ENCODE results near the gene FREY1.
A peak's percentile ranks its signal among the peaks of the same experiment; 100 is the strongest.

Gene FREY1

DNA sequence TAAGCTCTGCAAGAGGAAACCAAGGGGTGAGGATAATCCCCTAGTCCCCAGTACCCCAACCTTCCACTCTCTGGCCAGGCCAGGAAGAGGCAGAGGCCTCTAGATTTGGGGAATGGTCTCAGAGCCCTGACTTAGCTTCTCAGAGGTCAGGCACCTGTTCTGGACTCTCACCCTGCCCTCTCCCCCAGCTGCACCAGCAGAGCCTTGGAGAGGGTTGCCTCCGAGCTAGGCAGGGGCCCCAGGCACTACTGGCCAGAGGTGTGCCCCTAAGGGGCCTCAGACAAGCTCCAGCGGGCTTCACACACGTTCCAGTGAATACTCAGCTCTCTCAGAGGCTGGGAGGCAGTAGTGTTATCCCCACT, 8.0 kb downstream of the FREY1 start:
- DNase-seq: no peak
- TF ChIP-seq, protein P1, sequence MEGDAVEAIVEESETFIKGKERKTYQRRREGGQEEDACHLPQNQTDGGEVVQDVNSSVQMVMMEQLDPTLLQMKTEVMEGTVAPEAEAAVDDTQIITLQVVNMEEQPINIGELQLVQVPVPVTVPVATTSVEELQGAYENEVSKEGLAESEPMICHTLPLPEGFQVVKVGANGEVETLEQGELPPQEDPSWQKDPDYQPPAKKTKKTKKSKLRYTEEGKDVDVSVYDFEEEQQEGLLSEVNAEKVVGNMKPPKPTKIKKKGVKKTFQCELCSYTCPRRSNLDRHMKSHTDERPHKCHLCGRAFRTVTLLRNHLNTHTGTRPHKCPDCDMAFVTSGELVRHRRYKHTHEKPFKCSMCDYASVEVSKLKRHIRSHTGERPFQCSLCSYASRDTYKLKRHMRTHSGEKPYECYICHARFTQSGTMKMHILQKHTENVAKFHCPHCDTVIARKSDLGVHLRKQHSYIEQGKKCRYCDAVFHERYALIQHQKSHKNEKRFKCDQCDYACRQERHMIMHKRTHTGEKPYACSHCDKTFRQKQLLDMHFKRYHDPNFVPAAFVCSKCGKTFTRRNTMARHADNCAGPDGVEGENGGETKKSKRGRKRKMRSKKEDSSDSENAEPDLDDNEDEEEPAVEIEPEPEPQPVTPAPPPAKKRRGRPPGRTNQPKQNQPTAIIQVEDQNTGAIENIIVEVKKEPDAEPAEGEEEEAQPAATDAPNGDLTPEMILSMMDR (IDR thresholded peaks at IDR 0.05; ENCODE audit: low read depth, low read length): no peak
- peak overlapping the region; percentile 98 for H3K27ac ChIP-seq

DNA sequence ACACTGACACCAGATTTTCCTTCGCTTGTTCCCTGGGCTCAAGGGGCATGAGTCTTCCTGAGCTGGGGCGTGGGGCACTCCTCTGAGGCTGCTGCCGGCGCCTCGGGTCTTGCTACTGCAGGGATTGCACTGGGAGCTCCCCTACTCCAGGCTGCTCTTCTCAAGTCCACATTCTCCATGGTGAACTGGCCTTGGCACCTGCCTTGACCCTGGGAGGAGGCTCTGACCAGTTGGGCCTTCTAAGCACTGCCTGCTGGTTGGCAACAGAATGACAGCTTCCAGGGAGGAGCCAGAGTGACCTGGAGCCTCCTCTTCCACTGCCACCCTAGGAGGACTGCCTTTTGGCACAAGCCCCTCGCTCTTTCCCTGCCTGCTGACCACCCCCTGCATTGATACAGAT, 9.5 kb downstream of the FREY1 start:
- no peak for DNase-seq
- H3K27me3 ChIP-seq (ENCODE audit: insufficient read depth, low read depth, severe bottlenecking): no peaks in the 10 kb centered on the region
- H3K36me3 ChIP-seq: peaks cover 17% of the 10 kb centered on the region
- peak overlapping the region; percentile 98 for H3K27ac ChIP-seq
- H3K9me3 ChIP-seq (ENCODE audit: severe bottlenecking): no peaks in the 10 kb centered on the region
- TF ChIP-seq, protein P1 (IDR thresholded peaks at IDR 0.05; ENCODE audit: low read depth, low read length): peak; percentile 39; the same call in 1 of the 2 replicates
- no peak overlapping the region for H3K4me3 ChIP-seq (ENCODE audit: low read depth, low read length)

More for the DNA sequence above, 8.0 kb downstream of the FREY1 start:
- Histone ChIP-seq H3K4me3 (ENCODE audit: low read depth, low read length) (peak overlapping the region; percentile 27), H3K36me3 (peaks cover 32% of the 10 kb centered on the region), H3K27me3 (ENCODE audit: insufficient read depth, low read depth, severe bottlenecking) (no peaks in the 10 kb centered on the region), H3K9me3 (ENCODE audit: severe bottlenecking) (no peaks in the 10 kb centered on the region)

DNA sequence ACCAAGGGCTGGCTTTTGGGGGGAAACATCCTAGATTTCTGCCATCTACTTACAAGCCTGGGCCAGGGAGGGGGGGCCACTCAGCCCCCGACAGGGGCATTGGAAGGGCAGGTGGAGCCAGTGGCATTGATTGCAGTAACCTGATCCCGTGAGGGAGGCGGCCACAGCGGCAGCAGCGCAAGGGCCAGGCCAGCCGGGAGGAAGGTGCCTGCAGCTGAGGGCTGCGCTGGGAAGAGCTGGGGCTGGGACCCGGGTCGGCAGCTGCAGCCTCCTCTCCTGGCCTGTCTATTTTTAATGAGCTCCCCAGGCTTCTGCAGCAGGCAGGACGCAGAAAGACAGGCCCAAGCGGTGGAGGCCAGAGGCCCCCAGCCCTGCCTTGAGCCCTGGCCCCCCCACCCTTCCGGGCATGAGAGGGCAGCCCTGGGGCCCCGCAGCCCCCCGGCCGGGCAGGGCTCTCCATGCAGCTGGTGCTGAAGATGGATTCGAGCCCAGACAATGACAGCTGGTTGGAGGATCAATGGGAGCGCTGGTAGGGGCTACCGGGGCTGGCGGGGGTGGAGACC, 10.6 kb downstream of the FREY1 start:
- DNase-seq: peak; percentile 76
- Histone ChIP-seq H3K9me3 (ENCODE audit: severe bottlenecking) (no peaks in the 10 kb centered on the region), H3K36me3 (peaks cover 7% of the 10 kb centered on the region), H3K4me3 (ENCODE audit: low read depth, low read length) (peak overlapping the region; percentile 28), H3K27me3 (ENCODE audit: insufficient read depth, low read depth, severe bottlenecking) (no peaks in the 10 kb centered on the region), H3K27ac (peak overlapping the region; percentile 72)
- TF ChIP-seq, protein P1 (IDR thresholded peaks at IDR 0.05; ENCODE audit: low read depth, low read length): no peak

DNA sequence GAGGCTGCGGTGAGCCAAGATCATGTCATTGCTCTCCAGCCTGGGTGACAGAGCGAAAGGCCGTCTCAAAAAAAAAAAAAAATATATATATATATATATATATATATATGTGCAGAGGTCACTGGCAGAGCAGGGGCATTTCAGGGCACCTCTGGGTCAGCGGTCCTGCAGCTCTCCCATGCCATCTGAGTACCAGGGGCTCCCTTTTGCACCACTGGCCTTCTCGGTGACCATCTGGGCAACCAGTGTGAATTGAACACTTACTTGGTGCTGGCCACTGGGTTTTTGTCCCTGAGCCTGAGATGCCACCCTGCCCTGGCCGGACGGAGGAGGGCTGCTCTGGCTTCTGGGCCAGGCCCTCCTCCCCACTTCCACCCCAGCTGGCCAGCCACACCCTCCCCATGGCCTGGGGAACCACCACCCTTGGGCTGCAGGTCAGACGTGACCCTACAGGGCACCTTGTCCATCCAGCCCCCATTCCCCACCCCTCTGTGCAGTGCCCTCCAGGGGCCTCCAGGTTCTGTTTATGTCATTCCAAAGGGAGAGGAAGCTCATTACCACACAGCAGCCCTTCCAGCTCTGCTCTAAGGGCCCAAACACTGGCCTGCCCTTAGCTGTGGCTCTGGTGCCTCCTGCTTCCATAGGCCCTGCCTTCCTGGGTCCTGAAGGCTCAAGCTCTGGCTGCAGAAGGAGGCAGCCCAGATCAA, 11.4 kb downstream of the FREY1 start:
- TF ChIP-seq, protein P1 (IDR thresholded peaks at IDR 0.05; ENCODE audit: low read depth, low read length): no peak
- Histone ChIP-seq H3K36me3 (peaks cover 3% of the 10 kb centered on the region; the same call in 1 of the 2 replicates), H3K4me3 (ENCODE audit: low read depth, low read length) (no peak overlapping the region), H3K27me3 (ENCODE audit: insufficient read depth, low read depth, severe bottlenecking) (no peaks in the 10 kb centered on the region), H3K9me3 (ENCODE audit: severe bottlenecking) (no peaks in the 10 kb centered on the region), H3K27ac (peak overlapping the region; percentile 72)
- no peak for DNase-seq

DNA sequence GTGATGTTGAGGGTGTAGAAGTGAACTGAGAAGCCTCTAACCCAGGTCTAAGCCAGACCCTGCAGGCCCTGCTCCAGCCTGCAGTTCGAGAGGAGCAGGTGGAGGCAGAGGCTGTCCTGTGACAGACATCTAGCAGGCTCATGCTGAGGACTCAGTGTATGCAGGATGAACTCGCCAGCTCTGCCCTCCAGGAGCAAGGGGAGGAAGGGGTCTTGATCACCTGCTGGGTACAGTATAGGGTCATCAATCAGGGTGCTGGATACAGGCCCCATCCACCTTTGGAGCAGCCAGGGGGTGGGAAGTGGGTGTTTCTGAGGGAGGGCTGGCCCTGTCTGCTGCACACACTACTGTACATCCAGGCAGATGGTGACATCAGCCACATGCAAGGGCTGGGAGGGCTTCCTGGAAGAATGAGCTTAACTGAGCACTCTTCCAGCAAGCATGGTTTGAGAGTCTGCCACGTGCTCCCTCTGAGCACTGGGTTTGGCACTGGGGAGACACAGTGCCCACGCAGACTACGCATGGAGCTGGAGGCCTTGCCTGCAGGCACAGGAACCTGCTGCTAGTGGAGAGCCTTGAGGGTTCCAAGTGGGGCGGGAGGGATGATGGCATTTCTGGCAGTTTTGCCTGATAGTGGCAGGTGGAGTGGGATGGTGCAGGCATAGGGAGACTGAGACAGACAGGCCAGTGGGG, 12.4 kb downstream of the FREY1 start:
- no peak overlapping the region for H3K4me3 ChIP-seq (ENCODE audit: low read depth, low read length)
- no peaks in the 10 kb centered on the region for H3K9me3 ChIP-seq (ENCODE audit: severe bottlenecking)
- DNase-seq: no peak
- TF ChIP-seq, protein P1 (IDR thresholded peaks at IDR 0.05; ENCODE audit: low read depth, low read length): no peak
- H3K36me3 ChIP-seq: peaks cover 3% of the 10 kb centered on the region; the same call in 1 of the 2 replicates
- H3K27me3 ChIP-seq (ENCODE audit: insufficient read depth, low read depth, severe bottlenecking): no peaks in the 10 kb centered on the region
- H3K27ac ChIP-seq: no peak overlapping the region

All from WERI-Rb-1 (cell line).